ENCODE data around the gene NEU2. TPM values are rescaled to one million over a fixed set of nuclear protein-coding genes. Genes with fewer than 3 reads are reported as not detected.

The NEU2 gene
- total and polyA plus RNA-seq, 10 of the 15 experiments (the other 5 are each of a cell fraction or from before 2014, with no cell fraction given), result not detected

DNA sequence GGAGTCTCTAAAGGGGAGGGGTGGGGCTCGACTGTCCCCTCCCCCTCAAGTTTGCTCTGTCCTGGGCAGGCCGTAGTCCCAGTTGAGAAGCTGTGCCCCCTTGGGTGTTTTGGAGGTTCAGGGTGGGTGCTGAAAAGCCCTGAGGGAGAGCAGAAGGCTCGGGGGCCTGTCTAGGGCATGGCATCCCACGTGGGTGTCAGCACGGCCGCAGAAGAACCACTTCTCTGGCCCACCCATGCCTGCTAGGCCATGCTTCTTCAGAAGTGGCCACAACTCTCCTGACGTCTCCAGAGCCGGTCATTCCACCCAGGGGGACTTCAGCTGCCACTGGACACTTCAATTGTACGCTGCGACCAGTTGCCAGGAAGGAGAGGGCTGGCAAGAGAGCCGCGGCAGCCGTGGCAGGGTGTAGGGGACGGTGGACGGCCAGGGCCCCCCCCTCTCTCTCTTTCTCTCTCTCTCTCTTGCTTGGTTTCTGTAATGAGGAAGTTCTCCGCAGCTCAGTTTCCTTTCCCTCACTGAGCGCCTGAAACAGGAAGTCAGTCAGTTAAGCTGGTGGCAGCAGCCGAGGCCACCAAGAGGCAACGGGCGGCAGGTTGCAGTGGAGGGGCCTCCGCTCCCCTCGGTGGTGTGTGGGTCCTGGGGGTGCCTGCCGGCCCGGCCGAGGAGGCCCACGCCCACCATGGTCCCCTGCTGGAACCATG, 27.5 kb downstream of the NEU2 start, which contains the start of gene INPP5D (continued):
- TF ChIP-seq, protein P1, sequence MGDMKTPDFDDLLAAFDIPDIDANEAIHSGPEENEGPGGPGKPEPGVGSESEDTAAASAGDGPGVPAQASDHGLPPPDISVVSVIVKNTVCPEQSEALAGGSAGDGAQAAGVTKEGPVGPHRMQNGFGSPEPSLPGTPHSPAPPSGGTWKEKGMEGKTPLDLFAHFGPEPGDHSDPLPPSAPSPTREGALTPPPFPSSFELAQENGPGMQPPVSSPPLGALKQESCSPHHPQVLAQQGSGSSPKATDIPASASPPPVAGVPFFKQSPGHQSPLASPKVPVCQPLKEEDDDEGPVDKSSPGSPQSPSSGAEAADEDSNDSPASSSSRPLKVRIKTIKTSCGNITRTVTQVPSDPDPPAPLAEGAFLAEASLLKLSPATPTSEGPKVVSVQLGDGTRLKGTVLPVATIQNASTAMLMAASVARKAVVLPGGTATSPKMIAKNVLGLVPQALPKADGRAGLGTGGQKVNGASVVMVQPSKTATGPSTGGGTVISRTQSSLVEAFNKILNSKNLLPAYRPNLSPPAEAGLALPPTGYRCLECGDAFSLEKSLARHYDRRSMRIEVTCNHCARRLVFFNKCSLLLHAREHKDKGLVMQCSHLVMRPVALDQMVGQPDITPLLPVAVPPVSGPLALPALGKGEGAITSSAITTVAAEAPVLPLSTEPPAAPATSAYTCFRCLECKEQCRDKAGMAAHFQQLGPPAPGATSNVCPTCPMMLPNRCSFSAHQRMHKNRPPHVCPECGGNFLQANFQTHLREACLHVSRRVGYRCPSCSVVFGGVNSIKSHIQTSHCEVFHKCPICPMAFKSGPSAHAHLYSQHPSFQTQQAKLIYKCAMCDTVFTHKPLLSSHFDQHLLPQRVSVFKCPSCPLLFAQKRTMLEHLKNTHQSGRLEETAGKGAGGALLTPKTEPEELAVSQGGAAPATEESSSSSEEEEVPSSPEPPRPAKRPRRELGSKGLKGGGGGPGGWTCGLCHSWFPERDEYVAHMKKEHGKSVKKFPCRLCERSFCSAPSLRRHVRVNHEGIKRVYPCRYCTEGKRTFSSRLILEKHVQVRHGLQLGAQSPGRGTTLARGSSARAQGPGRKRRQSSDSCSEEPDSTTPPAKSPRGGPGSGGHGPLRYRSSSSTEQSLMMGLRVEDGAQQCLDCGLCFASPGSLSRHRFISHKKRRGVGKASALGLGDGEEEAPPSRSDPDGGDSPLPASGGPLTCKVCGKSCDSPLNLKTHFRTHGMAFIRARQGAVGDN (IDR thresholded peaks at IDR 0.05), result peak; percentile 71
- TF ChIP-seq, protein P2, sequence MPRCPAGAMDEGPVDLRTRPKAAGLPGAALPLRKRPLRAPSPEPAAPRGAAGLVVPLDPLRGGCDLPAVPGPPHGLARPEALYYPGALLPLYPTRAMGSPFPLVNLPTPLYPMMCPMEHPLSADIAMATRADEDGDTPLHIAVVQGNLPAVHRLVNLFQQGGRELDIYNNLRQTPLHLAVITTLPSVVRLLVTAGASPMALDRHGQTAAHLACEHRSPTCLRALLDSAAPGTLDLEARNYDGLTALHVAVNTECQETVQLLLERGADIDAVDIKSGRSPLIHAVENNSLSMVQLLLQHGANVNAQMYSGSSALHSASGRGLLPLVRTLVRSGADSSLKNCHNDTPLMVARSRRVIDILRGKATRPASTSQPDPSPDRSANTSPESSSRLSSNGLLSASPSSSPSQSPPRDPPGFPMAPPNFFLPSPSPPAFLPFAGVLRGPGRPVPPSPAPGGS (IDR thresholded peaks at IDR 0.05; ENCODE audit: borderline replicate concordance, insufficient read depth, low read depth, low read length, poor library complexity, severe bottlenecking), result peak; percentile 45
- TF ChIP-seq HCFC1 (IDR thresholded peaks at IDR 0.05; ENCODE audit: low read length) (0 out of 2 replicates have a peak, but pooled peaks have one; percentile 14), PAX5 (IDR thresholded peaks at IDR 0.05; ENCODE audit: borderline replicate concordance, low read depth, low read length) (no peak), BACH1 (IDR thresholded peaks at IDR 0.05; ENCODE audit: borderline replicate concordance) (no peak), ZNF217 (IDR thresholded peaks at IDR 0.05) (no peak), SUZ12 (IDR thresholded peaks at IDR 0.05; ENCODE audit: unreplicated experiment) (no peak), EZH2 (IDR thresholded peaks at IDR 0.05; ENCODE audit: borderline replicate concordance, control insufficient read depth, low read depth, low read length) (no peak), POLR2AphosphoS2 (IDR thresholded peaks at IDR 0.05; ENCODE audit: low read depth, low read length) (peak; percentile 87; the same call in 1 of the 2 replicates), KDM1A (IDR thresholded peaks at IDR 0.05; ENCODE audit: borderline replicate concordance) (no peak), FOXK2 (IDR thresholded peaks at IDR 0.05) (no peak), YBX1 (IDR thresholded peaks at IDR 0.05) (no peak), LARP7 (IDR thresholded peaks at IDR 0.05) (no peak; the same call in 1 of the 2 replicates), BMI1 (IDR thresholded peaks at IDR 0.05; ENCODE audit: borderline replicate concordance) (no peak)
- TF ChIP-seq, protein P3, sequence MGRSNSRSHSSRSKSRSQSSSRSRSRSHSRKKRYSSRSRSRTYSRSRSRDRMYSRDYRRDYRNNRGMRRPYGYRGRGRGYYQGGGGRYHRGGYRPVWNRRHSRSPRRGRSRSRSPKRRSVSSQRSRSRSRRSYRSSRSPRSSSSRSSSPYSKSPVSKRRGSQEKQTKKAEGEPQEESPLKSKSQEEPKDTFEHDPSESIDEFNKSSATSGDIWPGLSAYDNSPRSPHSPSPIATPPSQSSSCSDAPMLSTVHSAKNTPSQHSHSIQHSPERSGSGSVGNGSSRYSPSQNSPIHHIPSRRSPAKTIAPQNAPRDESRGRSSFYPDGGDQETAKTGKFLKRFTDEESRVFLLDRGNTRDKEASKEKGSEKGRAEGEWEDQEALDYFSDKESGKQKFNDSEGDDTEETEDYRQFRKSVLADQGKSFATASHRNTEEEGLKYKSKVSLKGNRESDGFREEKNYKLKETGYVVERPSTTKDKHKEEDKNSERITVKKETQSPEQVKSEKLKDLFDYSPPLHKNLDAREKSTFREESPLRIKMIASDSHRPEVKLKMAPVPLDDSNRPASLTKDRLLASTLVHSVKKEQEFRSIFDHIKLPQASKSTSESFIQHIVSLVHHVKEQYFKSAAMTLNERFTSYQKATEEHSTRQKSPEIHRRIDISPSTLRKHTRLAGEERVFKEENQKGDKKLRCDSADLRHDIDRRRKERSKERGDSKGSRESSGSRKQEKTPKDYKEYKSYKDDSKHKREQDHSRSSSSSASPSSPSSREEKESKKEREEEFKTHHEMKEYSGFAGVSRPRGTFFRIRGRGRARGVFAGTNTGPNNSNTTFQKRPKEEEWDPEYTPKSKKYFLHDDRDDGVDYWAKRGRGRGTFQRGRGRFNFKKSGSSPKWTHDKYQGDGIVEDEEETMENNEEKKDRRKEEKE (IDR thresholded peaks at IDR 0.05), result no peak
- TF ChIP-seq, protein P4, sequence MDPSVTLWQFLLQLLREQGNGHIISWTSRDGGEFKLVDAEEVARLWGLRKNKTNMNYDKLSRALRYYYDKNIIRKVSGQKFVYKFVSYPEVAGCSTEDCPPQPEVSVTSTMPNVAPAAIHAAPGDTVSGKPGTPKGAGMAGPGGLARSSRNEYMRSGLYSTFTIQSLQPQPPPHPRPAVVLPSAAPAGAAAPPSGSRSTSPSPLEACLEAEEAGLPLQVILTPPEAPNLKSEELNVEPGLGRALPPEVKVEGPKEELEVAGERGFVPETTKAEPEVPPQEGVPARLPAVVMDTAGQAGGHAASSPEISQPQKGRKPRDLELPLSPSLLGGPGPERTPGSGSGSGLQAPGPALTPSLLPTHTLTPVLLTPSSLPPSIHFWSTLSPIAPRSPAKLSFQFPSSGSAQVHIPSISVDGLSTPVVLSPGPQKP (IDR thresholded peaks at IDR 0.05; ENCODE audit: low read depth, low read length), result no peak
